MCF 10A (cell line): Measurements from ENCODE around the gene NDUFS6. TPM values are rescaled to one million over a fixed set of nuclear protein-coding genes. Genes with fewer than 3 reads are reported as not detected.
A peak's percentile ranks its signal among the peaks of the same experiment; 100 is the strongest.
"Not testable (repeated sequence)": the region's sequence is repeated elsewhere in the genome, so short reads cannot be mapped to it uniquely, and the experiment has no call there.

Experiments used
- BruUV-seq: library from RNA; stranded (reverse); fragments of 400-500 nt; replicated peaks from 2 replicates; lab custom pipeline; 2021; lab: Mats Ljungman, UMichigan
- CTCF ChIA-PET: fragments of 300-600 bp; sonication (Branson Sonifier 250); formaldehyde crosslinking; extraction: SDS; loops from one replicate; lab custom pipeline; 2021; ENCODE audit warnings: antibody characterized with exemption, inconsistent platforms; lab: Yijun Ruan, JAX
- POLR2A ChIA-PET: fragments of 300-600, 350-650 bp; sonication (Branson Sonifier 250); formaldehyde crosslinking; extraction: SDS; loops from one replicate; lab custom pipeline; 2020; ENCODE audit warnings: antibody characterized with exemption, inconsistent platforms; lab: Yijun Ruan, JAX
- DNase-seq: peaks from one replicate; pipeline ENCODE4 v3.0.0-alpha.2; 2018; ENCODE audit not compliant: unreplicated experiment
- H3K27ac Mint-ChIP-seq: one replicate; pipeline ENCODE4 v1.8.0; 2022; ENCODE audit warnings: mild to moderate bottlenecking, low read depth, mixed read lengths; ENCODE audit not compliant: unreplicated experiment
- H3K27me3 Mint-ChIP-seq: one replicate; pipeline ENCODE4 v1.8.0; 2022; ENCODE audit warnings: mixed read lengths; ENCODE audit not compliant: insufficient read depth, unreplicated experiment
- H3K36me3 Mint-ChIP-seq: one replicate; pipeline ENCODE4 v1.8.0; 2022; ENCODE audit warnings: mild to moderate bottlenecking, moderate library complexity, mixed read lengths; ENCODE audit not compliant: insufficient read depth, unreplicated experiment
- H3K4me1 Mint-ChIP-seq: one replicate; pipeline ENCODE4 v1.8.0; 2022; ENCODE audit warnings: mixed read lengths; ENCODE audit not compliant: insufficient read depth, unreplicated experiment
- H3K4me3 Mint-ChIP-seq: one replicate; pipeline ENCODE4 v1.8.0; 2022; ENCODE audit warnings: mild to moderate bottlenecking, moderate library complexity, mixed read lengths; ENCODE audit not compliant: unreplicated experiment
- H3K9me3 Mint-ChIP-seq: one replicate; pipeline ENCODE4 v1.8.0; 2022; ENCODE audit warnings: mixed read lengths; ENCODE audit not compliant: unreplicated experiment
- intact Hi-C: fragments of 100-400 bp; cut with micrococcal nuclease; formaldehyde crosslinking; loops from 2 replicates; pipeline ENCODE4 v1.14.1; 2022
- total RNA-seq: library from RNA; stranded (reverse); gene quantifications from 2 replicates; pipeline ENCODE4 v1.2.3, GENCODE V29; 2022
- TF ChIP-seq, protein P1 (sequence below): fragments of 200-600 bp; IDR thresholded peaks from one replicate; pipeline ENCODE4 v1.8.0; 2022; ENCODE audit warnings: antibody characterized with exemption, mild to moderate bottlenecking; ENCODE audit not compliant: unreplicated experiment

Gene NDUFS6
- total RNA-seq, 1 experiment from 2014 or later = 65.6 TPM

DNA sequence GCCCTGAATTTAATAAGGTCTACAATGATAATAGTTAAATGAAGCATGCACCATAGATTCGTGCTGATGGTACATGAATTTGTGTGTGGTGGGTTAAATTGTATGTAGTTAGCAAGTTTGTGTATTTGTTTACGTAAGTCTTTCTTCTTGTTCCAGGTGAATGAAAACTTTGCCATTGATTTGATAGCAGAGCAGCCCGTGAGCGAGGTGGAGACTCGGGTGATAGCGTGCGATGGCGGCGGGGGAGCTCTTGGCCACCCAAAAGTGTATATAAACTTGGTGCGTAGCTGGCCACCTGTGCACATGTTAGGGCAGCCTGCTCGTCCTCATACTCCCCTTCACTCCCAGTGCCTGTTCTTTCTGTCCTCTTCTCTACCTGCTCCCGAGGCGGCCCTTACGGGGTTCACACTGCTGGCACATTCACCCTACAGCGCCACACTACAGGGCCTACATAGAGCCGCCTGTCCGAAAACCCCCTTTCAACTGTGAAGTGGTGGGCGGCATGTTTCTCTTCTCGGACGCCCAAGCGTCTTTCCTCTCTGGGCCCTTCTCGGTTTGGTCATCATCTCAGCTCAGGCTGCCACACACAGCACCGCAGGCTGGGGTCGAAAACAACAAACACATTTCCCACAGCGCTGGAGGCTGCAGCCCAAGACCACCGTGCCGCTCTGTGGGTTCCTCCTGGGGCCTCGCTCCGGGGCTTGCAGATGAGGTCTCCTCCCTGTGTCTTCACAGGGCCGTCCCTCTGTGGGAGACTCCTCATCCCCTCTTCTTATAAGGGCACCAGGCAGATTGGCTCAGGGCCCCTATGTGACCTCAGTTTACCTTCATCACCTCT is 13.2 kb downstream of the NDUFS6 start:
- CTCF ChIA-PET = no interaction called here
- intact Hi-C loops = no loop called here
- TF ChIP-seq, protein P1, sequence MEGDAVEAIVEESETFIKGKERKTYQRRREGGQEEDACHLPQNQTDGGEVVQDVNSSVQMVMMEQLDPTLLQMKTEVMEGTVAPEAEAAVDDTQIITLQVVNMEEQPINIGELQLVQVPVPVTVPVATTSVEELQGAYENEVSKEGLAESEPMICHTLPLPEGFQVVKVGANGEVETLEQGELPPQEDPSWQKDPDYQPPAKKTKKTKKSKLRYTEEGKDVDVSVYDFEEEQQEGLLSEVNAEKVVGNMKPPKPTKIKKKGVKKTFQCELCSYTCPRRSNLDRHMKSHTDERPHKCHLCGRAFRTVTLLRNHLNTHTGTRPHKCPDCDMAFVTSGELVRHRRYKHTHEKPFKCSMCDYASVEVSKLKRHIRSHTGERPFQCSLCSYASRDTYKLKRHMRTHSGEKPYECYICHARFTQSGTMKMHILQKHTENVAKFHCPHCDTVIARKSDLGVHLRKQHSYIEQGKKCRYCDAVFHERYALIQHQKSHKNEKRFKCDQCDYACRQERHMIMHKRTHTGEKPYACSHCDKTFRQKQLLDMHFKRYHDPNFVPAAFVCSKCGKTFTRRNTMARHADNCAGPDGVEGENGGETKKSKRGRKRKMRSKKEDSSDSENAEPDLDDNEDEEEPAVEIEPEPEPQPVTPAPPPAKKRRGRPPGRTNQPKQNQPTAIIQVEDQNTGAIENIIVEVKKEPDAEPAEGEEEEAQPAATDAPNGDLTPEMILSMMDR = no peak
- Mint-ChIP-seq H3K4me3 (no peak overlapping the region), H3K9me3 (no peaks in the 10 kb centered on the region), H3K27me3 (no peaks in the 10 kb centered on the region), H3K27ac (peak overlapping the region; percentile 16), H3K4me1 (no peaks in the 10 kb centered on the region), H3K36me3 (peaks cover 86% of the 10 kb centered on the region)
- no TSS peak for BruUV-seq
- POLR2A ChIA-PET = interaction anchor here (0.6 kb wide), 1 partner anchor 13 kb away, joined by 3 read pairs; no protein-coding TSS in a partner anchor
- DNase-seq = no peak

DNA sequence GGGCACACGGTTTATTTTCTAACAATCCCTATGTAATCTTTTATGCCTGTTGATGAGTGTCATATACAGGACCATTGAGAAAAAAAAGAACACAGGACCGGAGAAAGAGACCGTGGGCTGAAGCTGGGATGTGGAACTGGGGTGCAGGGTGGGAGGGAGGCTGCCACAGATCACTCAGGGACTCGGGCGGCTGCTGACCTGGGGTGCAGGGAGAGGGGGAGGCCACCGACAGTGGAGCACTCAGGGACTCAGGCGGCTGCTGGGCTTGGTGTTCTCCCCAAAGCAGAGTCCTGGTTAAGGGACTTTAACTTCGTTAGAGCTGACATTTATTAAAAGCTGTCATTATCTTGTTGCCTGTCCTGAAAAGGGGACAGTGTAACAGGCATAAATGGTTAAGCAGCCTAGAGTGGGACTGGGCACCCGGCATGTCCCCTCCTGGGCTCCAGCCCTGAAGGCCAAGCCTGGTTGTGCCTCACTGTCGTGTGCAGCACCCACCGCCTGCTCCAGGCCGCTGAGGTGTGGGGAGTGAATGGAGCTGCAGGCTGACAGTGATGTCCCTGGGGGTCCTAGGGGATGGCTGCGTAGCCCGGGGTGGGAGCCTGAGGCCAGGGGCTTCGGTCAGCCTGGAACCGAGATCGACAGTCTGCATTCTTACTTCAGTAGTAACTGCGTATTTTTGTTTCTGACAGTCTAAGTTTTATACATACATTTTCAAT is 14.0 kb downstream of the NDUFS6 start:
- DNase-seq = no peak
- peaks cover 92% of the 10 kb centered on the region for H3K36me3 Mint-ChIP-seq
- no peaks in the 10 kb centered on the region for H3K4me1 Mint-ChIP-seq
- intact Hi-C loops = no loop called here
- TF ChIP-seq, protein P1 = no peak
- ChIA-PET POLR2A (no interaction called here), CTCF (no interaction called here)
- no peak overlapping the region for H3K4me3 Mint-ChIP-seq
- no peaks in the 10 kb centered on the region for H3K9me3 Mint-ChIP-seq
- H3K27ac Mint-ChIP-seq = no peak overlapping the region
- H3K27me3 Mint-ChIP-seq = no peaks in the 10 kb centered on the region
- no TSS peak for BruUV-seq

DNA sequence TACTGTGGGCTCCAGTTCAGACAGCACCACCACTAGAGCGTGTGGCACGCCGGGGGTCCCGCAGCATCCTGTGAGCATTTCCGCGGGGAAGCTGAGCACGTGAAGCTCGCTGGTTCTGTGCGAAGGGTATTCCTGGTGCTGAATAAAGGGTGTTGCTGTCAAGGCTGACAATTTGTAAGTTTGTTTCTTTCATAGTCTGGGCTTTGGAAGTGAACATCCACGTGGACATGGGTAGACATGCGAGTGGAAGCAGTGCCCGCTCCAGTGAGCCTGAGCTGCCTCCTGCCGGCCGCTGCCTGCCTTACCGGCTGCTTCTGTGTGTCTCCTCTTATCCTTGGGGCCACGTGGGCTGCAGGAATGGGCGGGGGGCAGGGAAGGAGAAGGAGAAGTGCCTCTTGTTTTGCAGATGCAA is 14.7 kb downstream of the NDUFS6 start:
- H3K9me3 Mint-ChIP-seq = no peaks in the 10 kb centered on the region
- POLR2A ChIA-PET = no interaction called here
- no peaks in the 10 kb centered on the region for H3K27me3 Mint-ChIP-seq
- H3K36me3 Mint-ChIP-seq = peaks cover 92% of the 10 kb centered on the region
- BruUV-seq = no TSS peak
- no peak overlapping the region for H3K4me3 Mint-ChIP-seq
- no peak for DNase-seq
- H3K4me1 Mint-ChIP-seq = no peaks in the 10 kb centered on the region
- intact Hi-C loops = no loop called here
- TF ChIP-seq, protein P1 = no peak
- CTCF ChIA-PET = no interaction called here
- no peak overlapping the region for H3K27ac Mint-ChIP-seq

DNA sequence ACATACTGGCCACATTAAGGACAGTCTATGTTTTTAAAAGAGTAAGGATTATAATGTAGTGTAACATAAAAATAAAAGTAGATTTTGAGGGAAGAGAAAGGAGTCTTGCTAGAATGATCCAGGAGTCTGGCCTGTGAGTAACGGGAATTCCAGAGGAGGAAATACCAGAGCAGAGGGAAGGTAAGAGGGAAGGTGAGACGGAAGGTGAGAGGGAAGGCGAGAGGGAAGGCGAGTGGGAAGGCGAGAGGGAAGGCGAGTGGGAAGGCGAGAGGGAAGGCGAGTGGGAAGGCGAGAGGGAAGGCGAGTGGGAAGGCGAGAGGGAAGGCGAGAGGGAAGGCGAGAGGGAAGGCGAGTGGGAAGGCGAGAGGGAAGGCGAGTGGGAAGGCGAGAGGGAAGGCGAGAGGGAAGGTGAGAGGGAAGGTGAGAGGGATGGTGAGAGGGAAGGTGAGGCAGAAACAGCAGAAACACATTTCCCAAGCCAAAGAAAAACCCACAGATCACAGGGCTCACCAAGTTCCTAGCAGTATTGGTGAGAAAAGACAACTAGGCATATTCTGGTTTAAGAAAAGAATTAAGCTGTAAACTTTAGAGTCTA is 15.4 kb downstream of the NDUFS6 start:
- H3K4me1 Mint-ChIP-seq, POLR2A ChIA-PET, intact Hi-C loops, H3K27me3 Mint-ChIP-seq, H3K4me3 Mint-ChIP-seq, CTCF ChIA-PET, BruUV-seq, DNase-seq, H3K9me3 Mint-ChIP-seq, H3K27ac Mint-ChIP-seq: not testable (repeated sequence)
- H3K36me3 Mint-ChIP-seq = peaks cover 92% of the 10 kb centered on the region
